Amniotic epithelial cell (primary cell): Measurements from ENCODE around the gene SETD4.
"Not testable (repeated sequence)": the region's sequence is repeated elsewhere in the genome, so short reads cannot be mapped to it uniquely, and the experiment has no call there.

Experiments used
- DNase-seq: peaks from one replicate; pipeline ENCODE4 v3.0.0-alpha.2; 2010; ENCODE audit warnings: low read depth

The SETD4 gene

GRCh38 chr21:36060159-36060921 lies at the start of gene SETD4:
Gene SETD4 (minus strand): TSS chr21:36060526. CDS start chr21:36058888, 1,638 bp downstream.
- peak; percentile 86 for DNase-seq

GRCh38 chr21:36109868-36110267 lies 49.5 kb upstream of the SETD4 start:
- no peak for DNase-seq

GRCh38 chr21:36105327-36105842 lies 45.1 kb upstream of the SETD4 start:
- no peak for DNase-seq

- DNase-seq = peak; percentile 26
Measured at GRCh38 chr21:36104317-36105300, 44.3 kb upstream of the SETD4 start.

GRCh38 chr21:36103434-36103833 lies 43.1 kb upstream of the SETD4 start:
- no peak for DNase-seq

- DNase-seq = no peak
Measured at GRCh38 chr21:36100971-36101641, 40.8 kb upstream of the SETD4 start.

- not testable (repeated sequence) for DNase-seq
Measured at GRCh38 chr21:36099695-36100211, 39.4 kb upstream of the SETD4 start.

- DNase-seq = no peak
Measured at GRCh38 chr21:36099000-36099399, 38.7 kb upstream of the SETD4 start.

GRCh38 chr21:36098182-36098532 lies 37.8 kb upstream of the SETD4 start:
- no peak for DNase-seq

GRCh38 chr21:36097427-36098181 lies 37.3 kb upstream of the SETD4 start:
- peak; percentile 20 for DNase-seq

- no peak for DNase-seq
Measured at GRCh38 chr21:36096398-36097290, 36.3 kb upstream of the SETD4 start.

- no peak for DNase-seq
Measured at GRCh38 chr21:36093512-36093911, 33.2 kb upstream of the SETD4 start.

GRCh38 chr21:36092681-36093080 lies 32.4 kb upstream of the SETD4 start:
- DNase-seq = no peak

GRCh38 chr21:36089946-36090345 lies 29.6 kb upstream of the SETD4 start:
- DNase-seq = no peak

GRCh38 chr21:36087362-36088138 lies 27.2 kb upstream of the SETD4 start:
- DNase-seq = no peak

GRCh38 chr21:36082237-36082664 lies 21.9 kb upstream of the SETD4 start:
- DNase-seq = no peak

GRCh38 chr21:36080386-36080785 lies 20.1 kb upstream of the SETD4 start:
- no peak for DNase-seq

- DNase-seq = no peak
Measured at GRCh38 chr21:36079671-36080070, 19.3 kb upstream of the SETD4 start.

GRCh38 chr21:36079010-36079649 lies 18.8 kb upstream of the SETD4 start:
- peak; percentile 11 for DNase-seq
